ACC112 (cell line): ENCODE data around the gene S100A3.
"Not testable (repeated sequence)": the region's sequence is repeated elsewhere in the genome, so short reads cannot be mapped to it uniquely, and the experiment has no call there.

ENCODE experiments used
- H2AFZ ChIP-seq: fragments of 200-600 bp; sonication (generic); one replicate; pipeline ENCODE4 v1.6.0; 2017; ENCODE audit warnings: antibody characterized with exemption, low read length; ENCODE audit not compliant: unreplicated experiment
- H3K27ac ChIP-seq: fragments of 200-600 bp; sonication (generic); 2 replicates; pipeline ENCODE4 v1.5.1; 2014; ENCODE audit warnings: low read depth, mild to moderate bottlenecking, antibody characterized with exemption, low read length, moderate library complexity
- H3K27me3 ChIP-seq: fragments of 200-600 bp; sonication (generic); 2 replicates; pipeline ENCODE4 v1.6.1; 2014; ENCODE audit warnings: mild to moderate bottlenecking, antibody characterized with exemption, low read length, moderate library complexity, mixed read lengths; ENCODE audit not compliant: insufficient read depth
- H3K36me3 ChIP-seq: fragments of 200-600 bp; sonication (generic); 2 replicates; pipeline ENCODE4 v1.6.1; 2016; ENCODE audit warnings: mild to moderate bottlenecking, antibody characterized with exemption, low read length, moderate library complexity, mixed read lengths; ENCODE audit not compliant: insufficient read depth
- H3K4me1 ChIP-seq: fragments of 200-600 bp; sonication (generic); one replicate; pipeline ENCODE4 v1.6.1; 2016; ENCODE audit warnings: low read length, mixed read lengths; ENCODE audit not compliant: insufficient read depth, unreplicated experiment, control insufficient read depth
- H3K4me3 ChIP-seq: fragments of 200-600 bp; sonication (generic); 2 replicates; pipeline ENCODE4 v1.5.1; 2014; ENCODE audit warnings: mild to moderate bottlenecking, low read depth, low read length
- H3K79me2 ChIP-seq: fragments of 200-600 bp; sonication (generic); one replicate; pipeline ENCODE4 v1.6.0; 2016; ENCODE audit warnings: low read length; ENCODE audit not compliant: control insufficient read depth, unreplicated experiment, insufficient read depth

The S100A3 gene

DNA sequence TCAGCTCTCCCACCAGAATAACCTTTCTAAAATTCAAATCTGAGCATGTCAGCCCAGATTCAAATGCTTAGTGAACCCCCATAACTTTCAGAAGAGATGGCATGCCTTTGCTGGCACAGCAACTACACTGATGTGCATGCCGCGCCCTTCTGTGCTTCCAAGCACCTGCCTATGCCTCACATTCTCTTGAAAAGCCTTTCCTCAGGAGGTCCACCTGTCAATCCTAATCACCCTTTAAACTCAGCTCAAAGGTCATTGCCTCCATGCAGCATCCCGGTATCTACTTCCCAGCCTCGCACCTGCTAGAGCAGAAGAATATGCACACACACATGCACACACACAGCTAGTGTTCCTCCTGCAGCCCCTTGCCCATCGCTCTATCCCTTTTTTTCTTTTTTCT, 21.8 kb upstream of the S100A3 start:
- H3K79me2 ChIP-seq: no peaks in the 10 kb centered on the region
- H3K4me3 ChIP-seq: no peak overlapping the region
- no peak overlapping the region for H2AFZ ChIP-seq
- no peaks in the 10 kb centered on the region for H3K27me3 ChIP-seq
- H3K36me3 ChIP-seq: no peaks in the 10 kb centered on the region
- no peak overlapping the region for H3K27ac ChIP-seq
- peaks cover 49% of the 10 kb centered on the region for H3K4me1 ChIP-seq

DNA sequence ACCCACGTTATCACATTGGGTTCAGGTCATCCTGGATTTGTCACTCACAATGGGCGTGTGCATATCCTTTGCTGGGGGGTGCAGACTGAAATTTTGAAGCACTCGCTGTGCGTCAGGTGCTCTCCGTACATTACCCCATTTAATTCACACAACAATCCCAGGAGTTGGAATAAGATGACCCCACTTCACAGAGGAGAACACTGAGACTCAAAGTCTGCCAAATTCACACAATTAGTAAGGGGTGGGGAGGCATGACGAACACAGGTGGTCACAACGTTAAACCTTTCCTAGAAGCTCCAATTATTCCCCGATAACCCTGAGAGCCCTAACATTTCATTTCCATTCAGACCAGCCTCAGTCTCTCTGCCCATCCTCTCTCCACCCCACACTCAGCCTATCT, 20.4 kb upstream of the S100A3 start:
- H3K79me2 ChIP-seq: peaks cover 3% of the 10 kb centered on the region
- H2AFZ ChIP-seq: no peak overlapping the region
- no peaks in the 10 kb centered on the region for H3K27me3 ChIP-seq
- no peaks in the 10 kb centered on the region for H3K36me3 ChIP-seq
- no peak overlapping the region for H3K4me3 ChIP-seq
- no peak overlapping the region for H3K27ac ChIP-seq
- H3K4me1 ChIP-seq: peaks cover 61% of the 10 kb centered on the region

DNA sequence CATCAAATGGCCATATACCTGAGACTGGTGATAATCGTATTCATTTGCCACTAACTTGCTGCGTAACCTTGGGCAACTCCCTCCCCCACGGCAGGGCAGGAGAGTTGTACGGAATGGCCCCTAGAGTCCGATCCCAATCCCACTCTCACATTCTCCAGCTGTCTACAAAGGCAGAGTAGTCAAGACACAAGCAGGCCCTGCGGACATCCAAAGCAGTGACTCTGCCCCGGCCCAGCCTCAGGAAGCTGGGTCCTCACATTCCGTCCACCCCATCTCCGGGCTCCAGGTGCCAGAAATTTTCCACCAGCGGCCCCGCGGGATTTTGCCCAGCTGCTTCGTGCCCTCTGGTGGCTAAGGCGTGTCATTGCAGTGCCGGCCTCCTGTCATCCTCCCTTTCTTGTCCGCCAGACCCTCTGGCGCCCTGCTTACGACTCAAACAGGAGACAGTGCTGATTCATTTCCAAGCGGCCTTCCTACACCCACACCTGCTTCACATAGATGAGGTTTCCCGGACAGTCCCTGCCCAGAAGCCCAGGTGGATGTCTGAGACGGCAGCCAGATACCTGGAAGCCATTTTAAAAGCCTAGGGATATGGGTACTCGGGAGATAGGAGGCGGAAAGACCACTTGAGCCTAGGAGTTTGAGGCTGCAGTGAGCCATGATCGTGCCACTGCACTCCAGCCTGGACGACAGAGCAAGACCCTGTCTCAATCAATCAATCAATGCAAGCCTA, 19.5 kb upstream of the S100A3 start:
- H3K36me3 ChIP-seq: no peaks in the 10 kb centered on the region
- H3K27me3 ChIP-seq: no peaks in the 10 kb centered on the region
- H3K4me1 ChIP-seq: peaks cover 65% of the 10 kb centered on the region
- H3K27ac ChIP-seq: peak overlapping the region; percentile 100
- no peak overlapping the region for H3K4me3 ChIP-seq
- H2AFZ ChIP-seq: peak overlapping the region; percentile 73
- H3K79me2 ChIP-seq: peaks cover 3% of the 10 kb centered on the region

- Histone ChIP-seq H3K27ac (peak overlapping the region; percentile 100), H3K27me3 (no peaks in the 10 kb centered on the region), H3K36me3 (no peaks in the 10 kb centered on the region), H3K4me1 (peaks cover 61% of the 10 kb centered on the region), H2AFZ (peak overlapping the region; percentile 27), H3K4me3 (no peak overlapping the region), H3K79me2 (peaks cover 3% of the 10 kb centered on the region)
Observed at GRCh38 chr1:153567621-153568366, 18.7 kb upstream of the S100A3 start.

GRCh38 chr1:153566414-153567371, 17.6 kb upstream of the S100A3 start:
- Histone ChIP-seq H3K4me3 (peak overlapping the region; percentile 55), H3K4me1 (peaks cover 53% of the 10 kb centered on the region), H3K27me3 (no peaks in the 10 kb centered on the region), H3K79me2 (peaks cover 3% of the 10 kb centered on the region), H3K27ac (peak overlapping the region; percentile 100), H2AFZ (no peak overlapping the region), H3K36me3 (no peaks in the 10 kb centered on the region)

DNA sequence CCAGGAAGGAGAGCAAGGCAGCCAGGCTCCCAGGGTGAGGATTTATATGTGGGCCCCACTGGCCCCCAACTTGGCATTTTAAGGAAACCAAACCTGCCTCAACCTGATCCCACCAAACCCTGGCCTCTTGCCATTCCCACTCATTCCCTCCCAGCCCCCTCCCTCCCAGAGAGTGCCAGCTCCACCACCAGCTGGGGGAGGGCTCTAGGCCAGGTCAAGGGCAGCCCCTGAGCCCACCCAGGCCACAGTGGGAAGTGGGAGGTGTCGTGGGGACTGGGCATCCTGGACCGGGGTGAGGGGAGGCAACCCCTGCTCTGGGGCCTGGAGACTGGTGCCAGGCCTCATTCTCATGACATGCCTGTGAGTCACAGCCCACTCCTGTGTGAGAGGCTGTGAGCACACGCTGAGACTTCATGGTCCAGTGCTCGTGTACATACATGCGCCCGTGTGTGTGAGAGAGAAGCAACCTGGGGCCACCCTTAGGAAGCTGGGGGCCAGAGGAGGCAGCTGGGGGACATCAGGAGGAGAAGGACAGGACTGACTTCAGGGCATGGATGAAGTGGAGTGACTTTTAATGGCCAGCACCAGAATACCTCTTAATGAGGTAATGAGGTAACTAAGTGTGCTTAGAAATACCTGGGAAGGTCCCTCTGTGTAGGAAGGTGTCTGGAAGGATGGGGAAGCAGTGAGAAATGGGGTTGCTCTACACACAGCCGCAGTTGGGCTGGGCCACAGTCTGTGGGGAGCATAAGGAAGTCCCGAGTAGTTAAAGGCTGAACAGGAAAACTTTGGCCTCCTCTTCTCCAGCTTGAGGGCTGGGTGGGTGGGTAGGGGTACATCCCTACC, 16.7 kb upstream of the S100A3 start, which contains the start of gene S100A2:
TSS of gene S100A2 (minus strand) at position 316 of the 846 bp plus-strand sequence. CDS start 1,967 bp downstream, outside the sequence.
- Histone ChIP-seq H3K27me3 (no peaks in the 10 kb centered on the region), H3K4me3 (peak within 1 kb of the TSS; percentile 63), H3K36me3 (no peaks in the 10 kb centered on the region), H3K27ac (peak within 1 kb of the TSS; percentile 100), H3K4me1 (peaks cover 51% of the 10 kb centered on the region), H3K79me2 (peaks cover 3% of the 10 kb centered on the region), H2AFZ (peak within 1 kb of the TSS; percentile 78)

DNA sequence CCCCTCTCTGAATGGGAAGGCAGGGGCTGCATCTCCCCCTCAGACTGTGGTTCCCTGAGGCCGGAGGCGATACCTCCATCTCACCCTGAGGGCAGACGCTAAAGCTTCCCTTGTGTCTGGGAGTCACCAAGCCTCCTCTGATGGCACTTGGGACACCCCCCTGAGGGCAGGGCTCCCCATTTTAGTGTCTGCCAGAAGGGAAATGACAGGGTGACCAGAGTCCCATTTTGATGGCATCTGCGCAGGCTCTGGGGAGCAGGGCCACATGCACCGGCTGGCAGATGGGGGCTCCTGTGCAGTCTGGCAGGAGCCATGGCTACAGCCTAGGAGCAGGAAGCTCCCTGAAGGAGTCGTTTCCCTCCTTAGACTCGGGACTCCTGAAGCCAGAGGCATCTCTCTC, 14.9 kb upstream of the S100A3 start:
- Histone ChIP-seq H3K27ac (no peak overlapping the region), H3K27me3 (no peaks in the 10 kb centered on the region), H3K79me2 (peaks cover 3% of the 10 kb centered on the region), H3K4me3 (no peak overlapping the region), H2AFZ (no peak overlapping the region), H3K36me3 (no peaks in the 10 kb centered on the region), H3K4me1 (peaks cover 49% of the 10 kb centered on the region)

DNA sequence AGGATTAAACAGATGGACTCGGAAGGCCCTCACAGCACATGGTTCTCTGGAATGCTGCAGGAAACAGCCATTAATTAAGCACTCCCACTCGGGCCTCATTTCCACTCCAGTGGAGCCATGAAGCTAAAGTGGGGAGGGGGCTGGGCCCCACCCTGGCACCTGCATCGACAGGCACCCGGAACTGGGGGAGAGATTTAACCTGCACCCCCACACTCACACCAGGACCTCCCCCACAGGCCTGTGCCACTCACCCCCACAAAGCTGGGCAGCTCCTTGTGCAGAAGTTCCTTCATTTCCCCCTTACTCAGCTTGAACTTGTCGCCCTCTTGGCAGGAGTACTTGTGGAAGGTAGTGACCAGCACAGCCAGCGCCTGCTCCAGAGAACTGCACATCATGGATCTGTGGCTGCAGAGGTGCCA, 14.4 kb upstream of the S100A3 start:
- no peak overlapping the region for H3K4me3 ChIP-seq
- H3K27me3 ChIP-seq: no peaks in the 10 kb centered on the region
- no peak overlapping the region for H2AFZ ChIP-seq
- peaks cover 3% of the 10 kb centered on the region for H3K79me2 ChIP-seq
- H3K27ac ChIP-seq: no peak overlapping the region
- no peaks in the 10 kb centered on the region for H3K36me3 ChIP-seq
- H3K4me1 ChIP-seq: peaks cover 45% of the 10 kb centered on the region

- not testable (repeated sequence) for H3K27ac ChIP-seq, H3K36me3 ChIP-seq
- H3K4me1 ChIP-seq: peaks cover 32% of the 10 kb centered on the region
Observed at GRCh38 chr1:153562021-153562420, 13.0 kb upstream of the S100A3 start.

More at GRCh38 chr1:153562021-153562420, 13.0 kb upstream of the S100A3 start:
- H2AFZ ChIP-seq, H3K27me3 ChIP-seq, H3K4me3 ChIP-seq, H3K79me2 ChIP-seq: not testable (repeated sequence)
